HepG2 (cell line): Measurements from ENCODE around the gene MCTS1. TPM values are rescaled to one million over a fixed set of nuclear protein-coding genes. Genes with fewer than 3 reads are reported as not detected.

Source experiments
- CREM ChIP-seq, 2 experiments: sonication (generic) in 1 of 2; formaldehyde crosslinking in 1 of 2; IDR thresholded peaks; 2 replicates each; pipeline versions ENCODE4 v1.4.0 to v1.6.1; 2016 to 2020; ENCODE audit warnings: antibody characterized with exemption in 1 of 2, mild to moderate bottlenecking in 1 of 2, missing genetic modification reagents in 1 of 2
- ELF4 ChIP-seq: sonication (generic); formaldehyde crosslinking; IDR thresholded peaks from 2 replicates; pipeline ENCODE4 v1.5.0; 2020; ENCODE audit warnings: missing genetic modification reagents, mild to moderate bottlenecking, moderate library complexity, borderline replicate concordance
- KLF12 ChIP-seq: sonication (generic); formaldehyde crosslinking; IDR thresholded peaks from 2 replicates; pipeline ENCODE4 v1.4.0; 2020; ENCODE audit warnings: missing genetic modification reagents, borderline replicate concordance
- MED13 ChIP-seq: sonication (generic); formaldehyde crosslinking; IDR thresholded peaks from 2 replicates; pipeline ENCODE4 v1.5.0; 2020; ENCODE audit warnings: missing genetic modification reagents
- NR2F6 ChIP-seq, 2 experiments: IDR thresholded peaks; 2 replicates each; pipeline ENCODE4 v1.6.1; 2016; ENCODE audit warnings: antibody characterized with exemption in 1 of 2, mild to moderate bottlenecking in 1 of 2
- PHF8 ChIP-seq: sonication (generic); formaldehyde crosslinking; IDR thresholded peaks from 2 replicates; pipeline ENCODE4 v1.5.0; 2020; ENCODE audit warnings: missing genetic modification reagents
- POLR2G ChIP-seq: fragments of 200-400 bp; formaldehyde crosslinking; IDR thresholded peaks from 2 replicates; pipeline ENCODE4 v1.6.1; 2018; ENCODE audit warnings: mild to moderate bottlenecking, low read depth, low read length, moderate library complexity
- SETDB1 ChIP-seq: sonication (generic); formaldehyde crosslinking; IDR thresholded peaks from 2 replicates; pipeline ENCODE4 v1.5.1; 2020; ENCODE audit warnings: missing genetic modification reagents, mild to moderate bottlenecking, borderline replicate concordance
- SRY ChIP-seq: sonication (generic); formaldehyde crosslinking; IDR thresholded peaks from 2 replicates; pipeline ENCODE4 v1.8.0; 2022; ENCODE audit warnings: mild to moderate bottlenecking, missing genetic modification reagents
- ZNF619 ChIP-seq: sonication (generic); formaldehyde crosslinking; IDR thresholded peaks from 2 replicates; pipeline ENCODE4 v1.4.0; 2020; ENCODE audit warnings: mild to moderate bottlenecking, missing genetic modification reagents
- ZNF839 ChIP-seq: sonication (generic); formaldehyde crosslinking; IDR thresholded peaks from 2 replicates; pipeline ENCODE4 v1.4.0; 2020; ENCODE audit warnings: missing genetic modification reagents, mild to moderate bottlenecking, borderline replicate concordance
- polyA plus RNA-seq, 8 experiments: library from polyadenylated mRNA; depleted of rRNA in 3 of 8; stranded (reverse) in 7 of 8; unstranded in 1 of 8; fragments of >200 nt; fragmentation: Illumina TruSeq in 4 of 8; extraction: Trizol in 4 of 8; gene quantifications; 2 replicates each; pipeline versions ENCODE4 v1.2.1 to v1.2.3, GENCODE V29; 2011 to 2016; ENCODE audit warnings: low read depth in 4 of 8, missing spikeins in 1 of 8, mixed read lengths in 1 of 8; ENCODE audit not compliant: insufficient read depth in 1 of 8
- total RNA-seq, 5 experiments: library from RNA; depleted of rRNA; stranded (reverse); fragments of >200 nt; fragmentation: Illumina TruSeq; extraction: Trizol; gene quantifications; 2 replicates each; pipeline ENCODE4 v1.2.3, GENCODE V29; 2016; ENCODE audit warnings: low read depth in 1 of 5
- TF ChIP-seq, protein P1 (sequence below): sonication (generic); formaldehyde crosslinking; IDR thresholded peaks from 2 replicates; pipeline ENCODE4 v1.4.0; 2020; ENCODE audit warnings: mild to moderate bottlenecking, missing genetic modification reagents
- TF ChIP-seq, protein P2 (sequence below): sonication (generic); formaldehyde crosslinking; IDR thresholded peaks from 2 replicates; pipeline ENCODE4 v1.5.1; 2020; ENCODE audit warnings: missing genetic modification reagents, mild to moderate bottlenecking, borderline replicate concordance
- TF ChIP-seq, protein P3 (sequence below): sonication (generic); formaldehyde crosslinking; IDR thresholded peaks from 2 replicates; pipeline ENCODE4 v1.4.0; 2020; ENCODE audit warnings: missing genetic modification reagents
- TF ChIP-seq, protein P4 (sequence below): IDR thresholded peaks from 2 replicates; pipeline ENCODE4 v1.6.1; 2016; ENCODE audit warnings: mild to moderate bottlenecking

MCTS1 gene
- total and polyA plus RNA-seq, 2 of the 13 experiments (the other 11 are each of a cell fraction or from before 2014, with no cell fraction given) = 30.1 to 59.0 TPM

DNA sequence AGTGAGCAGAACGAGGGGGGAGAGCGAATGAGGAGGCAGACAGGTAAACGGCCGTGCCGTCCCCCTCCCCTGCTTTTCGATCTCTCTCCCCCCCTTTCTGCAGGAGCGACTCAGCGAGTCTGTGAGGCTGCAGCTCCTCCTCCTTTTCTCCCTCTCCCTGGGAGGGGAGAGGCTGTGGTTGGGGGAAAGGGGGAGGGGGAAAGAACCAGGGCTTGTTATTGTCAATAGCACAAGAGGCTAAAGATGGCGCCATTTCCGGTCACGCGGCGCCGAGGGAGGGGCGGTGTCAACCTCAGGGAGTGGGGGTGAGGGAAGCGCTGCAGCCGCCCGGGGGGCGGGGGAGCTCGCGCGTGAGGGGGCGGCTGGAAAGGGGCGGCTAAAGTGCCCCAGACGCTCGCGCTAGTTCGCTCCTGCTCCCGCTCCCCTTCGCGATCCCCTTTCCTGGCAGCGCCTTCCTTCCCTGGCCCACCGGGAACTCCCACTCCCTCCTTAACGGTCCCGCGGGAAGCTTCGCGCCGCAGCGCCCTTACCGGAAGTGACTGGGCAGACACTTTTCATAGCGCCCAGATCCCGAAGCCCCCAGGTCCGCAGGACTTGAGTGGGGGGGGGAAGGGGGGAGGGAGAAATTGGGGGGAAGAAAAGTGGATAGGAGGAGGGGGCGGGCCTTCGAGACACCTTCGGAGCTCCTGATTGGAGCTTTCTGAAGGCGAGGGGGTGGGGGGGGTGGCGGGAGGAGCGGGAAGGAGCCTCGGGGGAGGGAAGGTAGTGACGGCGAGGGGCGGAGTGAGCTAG is 42.9 kb upstream of the MCTS1 start, which contains the start of gene CUL4B (continued):
- TF ChIP-seq, protein P1, sequence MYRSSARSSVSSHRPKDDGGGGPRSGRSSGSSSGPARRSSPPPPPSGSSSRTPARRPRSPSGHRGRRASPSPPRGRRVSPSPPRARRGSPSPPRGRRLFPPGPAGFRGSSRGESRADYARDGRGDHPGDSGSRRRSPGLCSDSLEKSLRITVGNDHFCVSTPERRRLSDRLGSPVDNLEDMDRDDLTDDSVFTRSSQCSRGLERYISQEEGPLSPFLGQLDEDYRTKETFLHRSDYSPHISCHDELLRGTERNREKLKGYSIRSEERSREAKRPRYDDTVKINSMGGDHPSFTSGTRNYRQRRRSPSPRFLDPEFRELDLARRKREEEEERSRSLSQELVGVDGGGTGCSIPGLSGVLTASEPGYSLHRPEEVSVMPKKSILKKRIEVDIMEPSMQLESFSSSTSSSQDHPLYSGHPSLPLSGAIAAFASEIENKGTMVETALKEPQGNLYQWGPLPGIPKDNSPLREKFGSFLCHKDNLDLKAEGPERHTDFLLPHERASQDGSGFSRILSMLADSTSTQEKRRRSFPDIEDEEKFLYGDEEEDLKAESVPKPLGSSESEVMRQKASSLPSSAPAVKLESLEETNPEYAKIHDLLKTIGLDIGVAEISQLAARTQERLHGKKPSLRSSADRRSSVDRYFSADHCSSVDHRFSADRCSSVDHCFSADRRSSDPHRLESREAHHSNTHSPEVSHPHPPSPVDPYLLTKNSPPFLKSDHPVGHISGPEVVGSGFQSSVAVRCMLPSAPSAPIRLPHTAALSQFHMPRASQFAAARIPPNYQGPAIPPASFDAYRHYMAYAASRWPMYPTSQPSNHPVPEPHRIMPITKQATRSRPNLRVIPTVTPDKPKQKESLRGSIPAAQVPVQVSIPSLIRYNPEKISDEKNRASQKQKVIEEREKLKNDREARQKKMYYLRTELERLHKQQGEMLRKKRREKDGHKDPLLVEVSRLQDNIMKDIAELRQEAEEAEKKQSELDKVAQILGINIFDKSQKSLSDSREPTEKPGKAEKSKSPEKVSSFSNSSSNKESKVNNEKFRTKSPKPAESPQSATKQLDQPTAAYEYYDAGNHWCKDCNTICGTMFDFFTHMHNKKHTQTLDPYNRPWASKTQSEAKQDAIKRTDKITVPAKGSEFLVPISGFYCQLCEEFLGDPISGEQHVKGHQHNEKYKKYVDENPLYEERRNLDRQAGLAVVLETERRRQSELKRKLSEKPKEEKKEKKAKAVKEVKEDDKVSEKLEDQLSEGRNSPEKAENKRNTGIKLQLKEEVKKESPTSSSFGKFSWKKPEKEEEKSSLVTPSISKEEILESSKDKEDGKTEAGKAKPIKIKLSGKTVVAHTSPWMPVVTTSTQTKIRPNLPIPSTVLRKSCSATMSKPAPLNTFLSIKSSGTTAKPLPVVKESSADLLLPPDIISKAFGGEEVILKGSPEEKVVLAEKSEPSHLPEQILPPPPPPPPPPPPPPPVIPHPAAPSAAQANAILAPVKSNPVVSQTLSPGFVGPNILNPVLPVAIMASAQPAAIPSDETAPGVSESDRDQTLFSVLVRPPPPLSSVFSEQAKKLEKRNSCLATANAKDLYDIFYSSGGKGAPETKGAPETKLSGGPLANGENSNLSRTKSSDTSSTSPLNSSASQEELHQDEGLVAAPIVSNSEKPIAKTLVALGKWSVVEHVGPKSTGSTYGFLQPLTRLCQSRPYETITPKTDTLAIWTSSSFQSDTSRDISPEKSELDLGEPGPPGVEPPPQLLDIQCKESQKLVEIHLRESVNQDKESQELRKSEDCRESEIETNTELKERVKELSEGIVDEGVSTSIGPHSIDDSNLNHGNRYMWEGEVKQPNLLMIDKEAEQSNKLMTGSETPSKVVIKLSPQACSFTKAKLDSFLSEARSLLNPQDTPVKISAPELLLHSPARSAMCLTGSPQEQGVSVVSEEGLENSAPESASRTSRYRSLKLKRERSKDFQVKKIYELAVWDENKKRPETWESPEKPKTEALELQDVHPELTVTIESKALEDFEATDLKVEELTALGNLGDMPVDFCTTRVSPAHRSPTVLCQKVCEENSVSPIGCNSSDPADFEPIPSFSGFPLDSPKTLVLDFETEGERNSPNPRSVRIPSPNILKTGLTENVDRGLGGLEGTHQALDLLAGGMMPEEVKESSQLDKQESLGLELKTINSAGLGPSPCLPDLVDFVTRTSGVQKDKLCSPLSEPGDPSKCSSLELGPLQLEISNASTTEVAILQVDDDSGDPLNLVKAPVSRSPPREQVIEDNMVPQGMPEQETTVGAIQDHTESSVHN (CRISPR knock-in tag) = no peak
- TF ChIP-seq SETDB1 (CRISPR knock-in tag) (no peak), ZNF839 (CRISPR knock-in tag) (no peak), POLR2G (peak; percentile 71), ZNF619 (CRISPR knock-in tag) (no peak), MED13 (CRISPR knock-in tag) (no peak), CREM (IDR thresholded peaks at IDR 0.05) (peak; percentile 37; the same call in 1 of the 2 replicates), CREM (CRISPR knock-in tag; IDR thresholded peaks at IDR 0.05) (no peak), ELF4 (CRISPR knock-in tag) (no peak), NR2F6 (IDR thresholded peaks at IDR 0.05) (no peak), NR2F6 (CRISPR knock-in tag; IDR thresholded peaks at IDR 0.05) (no peak), PHF8 (CRISPR knock-in tag) (peak; percentile 53), KLF12 (CRISPR knock-in tag) (peak; percentile 40; the same call in 1 of the 2 replicates), SRY (CRISPR knock-in tag) (no peak)
- TF ChIP-seq, protein P2, sequence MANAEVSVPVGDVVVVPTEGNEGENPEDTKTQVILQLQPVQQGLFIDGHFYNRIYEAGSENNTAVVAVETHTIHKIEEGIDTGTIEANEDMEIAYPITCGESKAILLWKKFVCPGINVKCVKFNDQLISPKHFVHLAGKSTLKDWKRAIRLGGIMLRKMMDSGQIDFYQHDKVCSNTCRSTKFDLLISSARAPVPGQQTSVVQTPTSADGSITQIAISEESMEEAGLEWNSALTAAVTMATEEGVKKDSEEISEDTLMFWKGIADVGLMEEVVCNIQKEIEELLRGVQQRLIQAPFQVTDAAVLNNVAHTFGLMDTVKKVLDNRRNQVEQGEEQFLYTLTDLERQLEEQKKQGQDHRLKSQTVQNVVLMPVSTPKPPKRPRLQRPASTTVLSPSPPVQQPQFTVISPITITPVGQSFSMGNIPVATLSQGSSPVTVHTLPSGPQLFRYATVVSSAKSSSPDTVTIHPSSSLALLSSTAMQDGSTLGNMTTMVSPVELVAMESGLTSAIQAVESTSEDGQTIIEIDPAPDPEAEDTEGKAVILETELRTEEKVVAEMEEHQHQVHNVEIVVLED (CRISPR knock-in tag) = no peak
- TF ChIP-seq, protein P3, sequence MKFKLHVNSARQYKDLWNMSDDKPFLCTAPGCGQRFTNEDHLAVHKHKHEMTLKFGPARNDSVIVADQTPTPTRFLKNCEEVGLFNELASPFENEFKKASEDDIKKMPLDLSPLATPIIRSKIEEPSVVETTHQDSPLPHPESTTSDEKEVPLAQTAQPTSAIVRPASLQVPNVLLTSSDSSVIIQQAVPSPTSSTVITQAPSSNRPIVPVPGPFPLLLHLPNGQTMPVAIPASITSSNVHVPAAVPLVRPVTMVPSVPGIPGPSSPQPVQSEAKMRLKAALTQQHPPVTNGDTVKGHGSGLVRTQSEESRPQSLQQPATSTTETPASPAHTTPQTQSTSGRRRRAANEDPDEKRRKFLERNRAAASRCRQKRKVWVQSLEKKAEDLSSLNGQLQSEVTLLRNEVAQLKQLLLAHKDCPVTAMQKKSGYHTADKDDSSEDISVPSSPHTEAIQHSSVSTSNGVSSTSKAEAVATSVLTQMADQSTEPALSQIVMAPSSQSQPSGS = no peak
- TF ChIP-seq, protein P4, sequence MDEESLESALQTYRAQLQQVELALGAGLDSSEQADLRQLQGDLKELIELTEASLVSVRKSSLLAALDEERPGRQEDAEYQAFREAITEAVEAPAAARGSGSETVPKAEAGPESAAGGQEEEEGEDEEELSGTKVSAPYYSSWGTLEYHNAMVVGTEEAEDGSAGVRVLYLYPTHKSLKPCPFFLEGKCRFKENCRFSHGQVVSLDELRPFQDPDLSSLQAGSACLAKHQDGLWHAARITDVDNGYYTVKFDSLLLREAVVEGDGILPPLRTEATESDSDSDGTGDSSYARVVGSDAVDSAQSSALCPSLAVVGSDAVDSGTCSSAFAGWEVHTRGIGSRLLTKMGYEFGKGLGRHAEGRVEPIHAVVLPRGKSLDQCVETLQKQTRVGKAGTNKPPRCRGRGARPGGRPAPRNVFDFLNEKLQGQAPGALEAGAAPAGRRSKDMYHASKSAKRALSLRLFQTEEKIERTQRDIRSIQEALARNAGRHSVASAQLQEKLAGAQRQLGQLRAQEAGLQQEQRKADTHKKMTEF (CRISPR knock-in tag) = 0 out of 2 replicates have a peak, but pooled peaks have one; percentile 30
